ENCODE data around the gene C9orf78.

GRCh38 chr9:129814432-129815223, 20.4 kb downstream of the C9orf78 start:
- no peak for TF ChIP-seq POLR2A (IDR thresholded peaks at IDR 0.05)
- no peak for TF ChIP-seq CTCF (IDR thresholded peaks at IDR 0.05)

Measured in Peyer's patch (tissue), 4 donors.